ENCODE results near the gene ELP1. TPM values are rescaled to one million over a fixed set of nuclear protein-coding genes. Genes with fewer than 3 reads are reported as not detected.
"Not testable (repeated sequence)": the region's sequence is repeated elsewhere in the genome, so short reads cannot be mapped to it uniquely, and the experiment has no call there.

Gene ELP1
- total and polyA plus RNA-seq, 8 donors = 22.9 to 50.6 (median 44.3) TPM

GRCh38 chr9:108973895-108974294 is 40.0 kb upstream of the ELP1 start:
- no peak for ATAC-seq
- no peak overlapping the region for H3K4me3 ChIP-seq
- intact Hi-C loops (cut with DNase I) = no loop called here
- H3K36me3 ChIP-seq = peaks cover 0 to 20% of the 10 kb centered on the region in 2 donors
- peak in 1 of 4 donors; percentile 51 for DNase-seq
- peaks cover 0 to 2% of the 10 kb centered on the region in 2 donors for H3K4me1 ChIP-seq
- no peaks in the 10 kb centered on the region for H3K9me3 ChIP-seq
- no peak overlapping the region for H3K27ac ChIP-seq
- no peak for TF ChIP-seq CTCF (IDR thresholded peaks at IDR 0.05)
- no peaks in the 10 kb centered on the region for H3K27me3 ChIP-seq

- no peaks in the 10 kb centered on the region for H3K27me3 ChIP-seq
- H3K9me3 ChIP-seq = no peaks in the 10 kb centered on the region
- TF ChIP-seq CTCF (IDR thresholded peaks at IDR 0.05) = no peak
- no peak overlapping the region for H3K4me3 ChIP-seq
- H3K4me1 ChIP-seq = peaks cover 0 to 2% of the 10 kb centered on the region in 2 donors
- no peak overlapping the region for H3K27ac ChIP-seq
- ATAC-seq = no peak
- peaks cover 0 to 11% of the 10 kb centered on the region in 2 donors for H3K36me3 ChIP-seq
- peak in 1 of 4 donors; percentile 66 for DNase-seq
- intact Hi-C loops (cut with DNase I) = no loop called here
Observed at GRCh38 chr9:108972626-108973209, 38.8 kb upstream of the ELP1 start.

DNA sequence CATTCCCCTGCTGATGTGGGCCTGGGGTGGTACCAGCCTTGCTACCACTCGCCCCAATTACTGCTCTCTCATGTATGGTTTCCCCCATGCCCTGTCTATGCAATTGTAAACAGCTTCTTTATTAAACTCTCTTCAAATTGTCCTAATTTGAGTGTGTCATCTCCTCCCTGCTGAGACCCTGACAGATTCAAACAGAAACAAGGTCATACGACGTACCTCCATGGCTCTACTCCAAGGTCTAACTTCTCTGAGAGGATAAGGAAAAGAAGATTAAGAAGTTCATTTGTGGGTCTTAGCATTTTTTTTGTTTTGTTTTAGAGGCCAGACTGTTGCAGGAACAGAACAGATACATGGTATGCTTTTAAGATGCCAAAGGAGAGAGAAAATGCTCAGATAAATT is 38.3 kb upstream of the ELP1 start:
- H3K36me3 ChIP-seq = peaks cover 0 to 11% of the 10 kb centered on the region in 2 donors
- DNase-seq = no peak
- H3K4me3 ChIP-seq = no peak overlapping the region
- TF ChIP-seq CTCF (IDR thresholded peaks at IDR 0.05) = no peak
- H3K9me3 ChIP-seq = no peaks in the 10 kb centered on the region
- H3K27me3 ChIP-seq = no peaks in the 10 kb centered on the region
- peaks cover 0 to 2% of the 10 kb centered on the region in 2 donors for H3K4me1 ChIP-seq
- no peak overlapping the region for H3K27ac ChIP-seq
- no peak for ATAC-seq
- intact Hi-C loops (cut with DNase I) = no loop called here

DNA sequence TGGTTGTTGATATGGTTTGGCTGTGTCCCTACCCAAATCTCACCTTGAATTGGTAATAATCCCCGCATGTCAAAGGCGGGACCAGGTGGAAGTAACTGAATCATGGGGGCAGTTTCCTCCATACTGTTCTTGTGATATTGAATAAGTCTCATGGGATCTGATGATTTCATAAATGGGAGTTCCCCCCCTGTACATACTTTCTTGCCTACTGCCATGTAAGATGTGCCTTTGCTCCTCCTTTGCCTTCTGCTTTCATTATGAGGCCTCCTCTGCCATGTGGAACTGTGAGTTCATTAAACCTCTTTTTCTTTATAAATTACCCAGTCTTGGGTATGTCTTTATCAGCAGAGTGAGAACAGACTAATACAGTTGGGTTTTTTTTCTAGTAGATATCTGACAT is 37.5 kb upstream of the ELP1 start:
- H3K4me1 ChIP-seq; DNase-seq; intact Hi-C loops (cut with DNase I); ATAC-seq; H3K27me3 ChIP-seq; H3K9me3 ChIP-seq; H3K27ac ChIP-seq; H3K4me3 ChIP-seq: not testable (repeated sequence)
- H3K36me3 ChIP-seq = peaks cover 0 to 11% of the 10 kb centered on the region in 2 donors

DNA sequence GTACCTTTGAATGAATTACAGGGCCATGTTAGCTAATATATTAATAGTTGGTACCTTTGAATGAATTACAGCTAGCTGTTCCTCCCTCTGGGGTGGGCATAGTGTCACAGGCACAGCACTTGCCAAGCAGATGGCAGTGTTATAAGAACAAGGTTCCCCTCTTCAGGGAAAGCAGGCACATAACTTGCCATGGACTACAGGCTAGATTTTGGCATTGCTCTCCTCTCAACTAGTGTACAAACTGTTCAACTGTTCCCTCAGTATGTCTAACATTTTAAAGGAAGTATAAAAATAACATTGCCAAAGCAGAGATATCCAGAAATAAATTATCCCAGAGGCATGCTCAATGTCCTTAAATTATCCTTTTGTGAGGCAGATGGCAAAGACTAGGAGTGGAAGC is 34.0 kb upstream of the ELP1 start:
- ATAC-seq (no peak), DNase-seq (no peak)
- no peak for TF ChIP-seq CTCF (IDR thresholded peaks at IDR 0.05)
- H3K9me3 ChIP-seq = no peaks in the 10 kb centered on the region
- peaks cover 0 to 16% of the 10 kb centered on the region in 2 donors for H3K36me3 ChIP-seq
- H3K4me3 ChIP-seq = no peak overlapping the region
- intact Hi-C loops (cut with DNase I) = no loop called here
- no peaks in the 10 kb centered on the region for H3K27me3 ChIP-seq
- peaks cover 0 to 2% of the 10 kb centered on the region in 2 donors for H3K4me1 ChIP-seq
- H3K27ac ChIP-seq = no peak overlapping the region
